Measurements from ENCODE around the gene CA14.

GRCh38 chr1:150227228-150227627 is 30.3 kb upstream of the CA14 start:
- TF ChIP-seq CTCF (conservative IDR thresholded peaks at IDR 0.05; ENCODE audit: low read depth, low read length) (no peak), POLR2A (IDR thresholded peaks at IDR 0.05; ENCODE audit: low read depth, low read length) (no peak), MXI1 (IDR thresholded peaks at IDR 0.05; ENCODE audit: borderline replicate concordance, low read depth, low read length) (no peak), CEBPB (IDR thresholded peaks at IDR 0.05; ENCODE audit: low read depth, low read length) (no peak), BHLHE40 (IDR thresholded peaks at IDR 0.05; ENCODE audit: low read depth, low read length) (no peak), RAD21 (IDR thresholded peaks at IDR 0.05; ENCODE audit: low read length) (no peak), RFX5 (IDR thresholded peaks at IDR 0.05; ENCODE audit: low read depth, low read length) (no peak), ELK1 (IDR thresholded peaks at IDR 0.05; ENCODE audit: borderline replicate concordance, low read depth, low read length) (no peak), FOS (IDR thresholded peaks at IDR 0.05; ENCODE audit: low read depth, low read length) (no peak), RCOR1 (IDR thresholded peaks at IDR 0.05; ENCODE audit: insufficient replicate concordance, low read length) (no peak)
- TF ChIP-seq, protein P1, sequence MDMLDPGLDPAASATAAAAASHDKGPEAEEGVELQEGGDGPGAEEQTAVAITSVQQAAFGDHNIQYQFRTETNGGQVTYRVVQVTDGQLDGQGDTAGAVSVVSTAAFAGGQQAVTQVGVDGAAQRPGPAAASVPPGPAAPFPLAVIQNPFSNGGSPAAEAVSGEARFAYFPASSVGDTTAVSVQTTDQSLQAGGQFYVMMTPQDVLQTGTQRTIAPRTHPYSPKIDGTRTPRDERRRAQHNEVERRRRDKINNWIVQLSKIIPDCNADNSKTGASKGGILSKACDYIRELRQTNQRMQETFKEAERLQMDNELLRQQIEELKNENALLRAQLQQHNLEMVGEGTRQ (IDR thresholded peaks at IDR 0.05; ENCODE audit: low read depth, low read length), result no peak
